H1 (cell line): ENCODE data around the gene TAOK1. TPM values are rescaled to one million over a fixed set of nuclear protein-coding genes. Genes with fewer than 3 reads are reported as not detected.

Source experiments
- CEBPB ChIP-seq: IDR thresholded peaks from 2 replicates; pipeline ENCODE4 v1.6.1; 2012; ENCODE audit warnings: low read depth, low read length
- HDAC2 ChIP-seq, 2 experiments: fragments of 300-600 bp in 1 of 2; sonication (generic) in 1 of 2; IDR thresholded peaks; 2 replicates each; pipeline ENCODE4 v1.6.1; 2011 to 2012; ENCODE audit warnings: low read depth in 2 of 2, low read length in 2 of 2, mild to moderate bottlenecking in 2 of 2, moderate library complexity in 2 of 2, borderline replicate concordance in 1 of 2, inconsistent platforms in 1 of 2
- KDM1A ChIP-seq: fragments of 200-600, 300-600 bp; sonication (generic); IDR thresholded peaks from 2 replicates; pipeline ENCODE4 v1.7.1; 2016; ENCODE audit warnings: mild to moderate bottlenecking, low read length, borderline replicate concordance
- POLR2A ChIP-seq, 2 experiments: IDR thresholded peaks; 1 replicate in 1 of 2; 2 replicates in 1 of 2; pipeline ENCODE4 v1.6.1; 2011; ENCODE audit warnings: low read depth in 2 of 2, low read length in 2 of 2, mild to moderate bottlenecking in 2 of 2; ENCODE audit errors: control extremely low read depth in 1 of 2
- RBBP5 ChIP-seq: IDR thresholded peaks from 2 replicates; pipeline ENCODE4 v1.7.1; 2012; ENCODE audit warnings: low read depth, mild to moderate bottlenecking, inconsistent platforms, low read length, moderate library complexity, borderline replicate concordance
- RXRA ChIP-seq: IDR thresholded peaks from 2 replicates; pipeline ENCODE4 v1.6.1; 2011; ENCODE audit warnings: low read depth, mild to moderate bottlenecking, low read length, moderate library complexity; ENCODE audit not compliant: insufficient read depth
- SIRT6 ChIP-seq: IDR thresholded peaks from one replicate; pipeline ENCODE4 v1.7.1; 2012; ENCODE audit warnings: low read length, inconsistent platforms
- SP2 ChIP-seq: IDR thresholded peaks from 2 replicates; pipeline ENCODE4 v1.6.1; 2012; ENCODE audit warnings: mild to moderate bottlenecking, low read length, inconsistent platforms
- TAF7 ChIP-seq: optimal IDR thresholded peaks from 2 replicates; pipeline ENCODE3; 2011; ENCODE audit warnings: low read depth, mild to moderate bottlenecking, inconsistent platforms, low read length, moderate library complexity, borderline replicate concordance
- TBP ChIP-seq: IDR thresholded peaks from 2 replicates; pipeline ENCODE4 v1.6.1; 2011; ENCODE audit warnings: low read depth, low read length, improper control_type of control experiment
- USF2 ChIP-seq: IDR thresholded peaks from 2 replicates; pipeline ENCODE4 v1.6.1; 2011; ENCODE audit warnings: low read length, improper control_type of control experiment
- ZNF274 ChIP-seq: IDR thresholded peaks from 2 replicates; pipeline ENCODE4 v1.7.0; 2012; ENCODE audit warnings: low read length, borderline replicate concordance; ENCODE audit errors: extremely low read depth
- polyA plus RNA-seq, 7 experiments: library from polyadenylated mRNA; depleted of rRNA in 3 of 7; stranded (reverse) in 5 of 7; unstranded in 2 of 7; fragments of >200 nt in 5 of 7; fragments of 200-250 nt in 2 of 7; gene quantifications; 1 replicate in 5 of 7; 2 replicates in 1 of 7; 4 replicates in 1 of 7; pipeline versions ENCODE4 v1.2.1 to v1.2.3, GENCODE V29; 2011 to 2013; ENCODE audit warnings: missing spikeins in 2 of 7, mixed read lengths in 2 of 7
- total RNA-seq: library from RNA; stranded (reverse); fragmentation: NEBNext Ultra II Directional; extraction: Animal tissue kit (Norgen Biotek cat#: 25700); gene quantifications from 2 replicates; pipeline ENCODE4 v1.2.1, GENCODE V29; 2021

The TAOK1 gene
- total and polyA plus RNA-seq, 2 of the 8 experiments (the other 6 are each of a cell fraction or from before 2014, with no cell fraction given) = 12.2 to 90.6 TPM

- TF ChIP-seq USF2 = no peak
- TF ChIP-seq ZNF274 = no peak
- TF ChIP-seq SIRT6 = no peak
- TF ChIP-seq RXRA = no peak
- TF ChIP-seq POLR2A (IDR thresholded peaks at IDR 0.05; ENCODE audit: control extremely low read depth in 1 of 2, low read depth in 2 of 2, low read length in 2 of 2) = peak; percentile 37 to 61
- 0 out of 2 replicates have a peak, but pooled peaks have one; percentile 24 for TF ChIP-seq TBP
- TF ChIP-seq RBBP5 = peak; percentile 72
- TF ChIP-seq KDM1A = no peak
- no peak for TF ChIP-seq SP2
- TF ChIP-seq HDAC2 (IDR thresholded peaks at IDR 0.05; ENCODE audit: borderline replicate concordance in 1 of 2, low read depth in 2 of 2, low read length in 2 of 2) = peak in 1 of 2 experiments; percentile 14; a peak in 1 of 4 replicates
- TF ChIP-seq CEBPB = no peak
- TF ChIP-seq TAF7 = peak; percentile 13
Observed at GRCh38 chr17:29390851-29391631, 878 bp downstream of the TAOK1 start (continued).
